AG10803 (cell line): ENCODE data around the gene THSD7B.

ENCODE experiments used
- DNase-seq: peaks from one replicate; pipeline ENCODE4 v3.0.0; 2010; ENCODE audit warnings: low read depth
- H3K4me3 ChIP-seq: 2 replicates; pipeline ENCODE4 v1.5.1; 2011; ENCODE audit warnings: mild to moderate bottlenecking, low read length, control low read depth
- CTCF ChIP-seq: conservative IDR thresholded peaks from 2 replicates; pipeline ENCODE4 v1.5.1; 2011; ENCODE audit warnings: mild to moderate bottlenecking, low read length, control low read depth, inconsistent platforms

The THSD7B gene

GRCh38 chr2:136858656-136859055 lies 93.3 kb downstream of the THSD7B start:
- no peak for TF ChIP-seq CTCF
- DNase-seq: no peak

DNA sequence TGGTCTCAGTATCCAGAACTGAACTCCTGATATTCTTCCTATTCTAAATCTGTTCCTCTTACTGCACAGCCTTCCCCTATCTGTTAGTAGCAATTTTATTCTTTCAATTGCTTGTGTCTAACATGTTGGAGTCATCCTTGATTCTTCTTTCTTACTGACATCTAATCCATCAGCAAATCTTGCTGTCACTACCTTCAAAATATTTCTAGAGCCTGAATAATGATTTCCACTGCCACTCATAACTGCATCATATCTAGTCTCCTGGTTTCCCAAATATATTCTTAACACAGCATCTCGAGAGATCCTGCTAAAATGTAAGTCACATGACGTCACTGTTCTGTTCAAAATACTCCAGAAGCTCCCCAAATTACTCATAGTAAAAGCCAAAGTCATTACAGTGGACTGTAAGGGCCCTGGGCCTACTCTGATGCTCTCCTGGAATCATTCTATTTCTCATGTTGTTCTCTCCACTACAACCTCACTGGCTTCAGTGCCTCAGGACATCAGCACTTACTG lies 95.2 kb downstream of the THSD7B start:
- DNase-seq: no peak
- TF ChIP-seq CTCF: no peak
- no peak overlapping the region for H3K4me3 ChIP-seq

More at GRCh38 chr2:136858656-136859055, 93.3 kb downstream of the THSD7B start:
- H3K4me3 ChIP-seq: no peak overlapping the region

DNA sequence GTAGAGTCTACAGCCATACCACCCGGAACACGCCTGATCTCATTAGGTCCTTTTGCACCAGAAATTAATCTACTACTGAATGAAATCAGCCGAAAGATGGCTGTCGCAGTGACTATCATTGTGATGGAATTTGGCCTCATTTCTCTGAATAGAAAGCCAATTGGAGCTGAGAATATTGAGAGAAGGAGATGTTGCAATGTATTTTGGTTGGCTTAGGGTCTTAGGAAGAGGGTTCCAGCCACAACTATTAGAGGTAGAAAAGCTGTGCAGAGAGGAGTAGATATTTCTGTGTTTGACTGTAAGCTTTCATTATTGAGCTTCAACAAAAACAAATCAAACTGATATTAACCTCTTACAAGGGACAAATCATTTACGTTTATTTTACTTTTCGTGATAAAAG lies 98.1 kb downstream of the THSD7B start:
- DNase-seq: no peak
- no peak overlapping the region for H3K4me3 ChIP-seq
- TF ChIP-seq CTCF: no peak

- H3K4me3 ChIP-seq: no peak overlapping the region
- TF ChIP-seq CTCF: no peak
- no peak for DNase-seq
Observed at GRCh38 chr2:136863874-136864273, 98.5 kb downstream of the THSD7B start.

- no peak overlapping the region for H3K4me3 ChIP-seq
- no peak for DNase-seq
- no peak for TF ChIP-seq CTCF
Observed at GRCh38 chr2:136871424-136871823, 106.1 kb downstream of the THSD7B start.

DNA sequence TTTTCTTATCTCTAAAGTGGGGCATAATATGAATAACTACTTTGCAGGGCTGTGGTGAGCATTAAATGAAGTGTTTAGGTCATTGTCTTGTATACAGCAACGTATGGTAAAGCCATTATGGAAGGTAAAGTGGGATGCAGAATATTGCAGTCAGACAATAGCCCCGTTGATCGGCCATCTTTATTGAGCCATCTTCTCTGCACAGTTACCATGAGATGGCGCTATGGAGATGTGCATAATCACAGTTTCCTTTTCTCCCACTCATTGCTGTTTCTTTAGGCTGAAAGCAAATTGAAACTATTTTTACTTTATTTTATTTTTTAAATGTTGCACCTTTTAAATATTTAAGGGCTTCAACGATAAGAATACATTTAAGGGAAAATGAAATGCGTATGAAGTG lies 108.9 kb downstream of the THSD7B start:
- no peak overlapping the region for H3K4me3 ChIP-seq
- DNase-seq: peak; percentile 11
- TF ChIP-seq CTCF: peak; percentile 51

- H3K4me3 ChIP-seq: no peak overlapping the region
- DNase-seq: no peak
- TF ChIP-seq CTCF: no peak
Observed at GRCh38 chr2:136891100-136891499, 125.8 kb downstream of the THSD7B start.
